ENCODE data around the gene PDCD4.
A peak's percentile ranks its signal among the peaks of the same experiment; 100 is the strongest.

The PDCD4 gene

GRCh38 chr10:110829721-110830410 is 41.9 kb upstream of the PDCD4 start:
- H3K4me1 ChIP-seq: peaks cover 0 to 16% (median 7%) of the 10 kb centered on the region in 10 experiments; a peak in 16 of 20 replicates
- no peaks in the 10 kb centered on the region for H3K36me3 ChIP-seq
- no peak for TF ChIP-seq Cebpa-rat (IDR thresholded peaks at IDR 0.05)
- no peak overlapping the region for H3K9ac ChIP-seq
- no peak overlapping the region for H3K4me2 ChIP-seq
- H3K27ac ChIP-seq: no peak overlapping the region
- H3K4me3 ChIP-seq: no peak overlapping the region
- no peaks in the 10 kb centered on the region for H4K20me1 ChIP-seq
- no peaks in the 10 kb centered on the region for H3K9me3 ChIP-seq (replicated peaks in 1 of 11)
- H3K27me3 ChIP-seq: no peaks in the 10 kb centered on the region

GRCh38 chr10:110833234-110833940 is 38.3 kb upstream of the PDCD4 start:
- Histone ChIP-seq H3K36me3 (no peaks in the 10 kb centered on the region), H3K4me1 (peaks cover 4 to 40% (median 22%) of the 10 kb centered on the region in 10 experiments; a peak in 19 of 20 replicates), H3K4me2 (no peak overlapping the region), H3K27ac (no peak overlapping the region; a peak in 1 of 22 replicates), H3K27me3 (no peaks in the 10 kb centered on the region; a peak in 1 of 22 replicates), H3K4me3 (no peak overlapping the region), H4K20me1 (no peaks in the 10 kb centered on the region), H3K9ac (no peak overlapping the region), H3K9me3 (replicated peaks in 1 of 11) (no peaks in the 10 kb centered on the region)
- no peak for TF ChIP-seq Cebpa-rat (IDR thresholded peaks at IDR 0.05)

GRCh38 chr10:110833941-110834628 is 37.6 kb upstream of the PDCD4 start:
- Histone ChIP-seq H4K20me1 (no peaks in the 10 kb centered on the region), H3K9me3 (replicated peaks in 1 of 11) (no peaks in the 10 kb centered on the region), H3K4me2 (peak overlapping the region in 8 of 11 experiments; percentile 20 to 50 (median 36); a peak in 11 of 22 replicates), H3K27me3 (no peaks in the 10 kb centered on the region; a peak in 1 of 22 replicates), H3K4me3 (no peak overlapping the region), H3K36me3 (no peaks in the 10 kb centered on the region), H3K4me1 (peaks cover 4 to 40% (median 22%) of the 10 kb centered on the region in 10 experiments; a peak in 19 of 20 replicates), H3K9ac (no peak overlapping the region), H3K27ac (peak overlapping the region in 1 of 11 experiments; percentile 11; a peak in 2 of 22 replicates)
- no peak for TF ChIP-seq Cebpa-rat (IDR thresholded peaks at IDR 0.05)

GRCh38 chr10:110834629-110835301 is 37.0 kb upstream of the PDCD4 start:
- Histone ChIP-seq H3K36me3 (no peaks in the 10 kb centered on the region), H3K4me1 (peaks cover 4 to 40% (median 22%) of the 10 kb centered on the region in 10 experiments; a peak in 19 of 20 replicates), H3K27me3 (no peaks in the 10 kb centered on the region; a peak in 1 of 22 replicates), H3K27ac (peak overlapping the region in 3 of 11 experiments; percentile 11 to 37 (median 23); a peak in 4 of 22 replicates), H3K9me3 (replicated peaks in 1 of 11) (no peaks in the 10 kb centered on the region), H3K4me2 (peak overlapping the region in 9 of 11 experiments; percentile 14 to 50 (median 32); a peak in 17 of 22 replicates), H3K9ac (no peak overlapping the region), H3K4me3 (no peak overlapping the region), H4K20me1 (no peaks in the 10 kb centered on the region)
- no peak for TF ChIP-seq Cebpa-rat (IDR thresholded peaks at IDR 0.05)

- Histone ChIP-seq H3K4me3 (no peak overlapping the region), H3K9me3 (replicated peaks in 1 of 11) (no peaks in the 10 kb centered on the region), H4K20me1 (no peaks in the 10 kb centered on the region), H3K4me1 (peaks cover 9 to 47% (median 29%) of the 10 kb centered on the region in 10 experiments), H3K4me2 (peak overlapping the region in 9 of 11 experiments; percentile 5 to 50 (median 40); a peak in 10 of 22 replicates), H3K36me3 (no peaks in the 10 kb centered on the region), H3K27me3 (no peaks in the 10 kb centered on the region; a peak in 1 of 22 replicates), H3K27ac (peak overlapping the region in 1 of 11 experiments; percentile 4; a peak in 2 of 22 replicates), H3K9ac (no peak overlapping the region)
- TF ChIP-seq Cebpa-rat (IDR thresholded peaks at IDR 0.05): no peak
Measured at GRCh38 chr10:110835841-110836240, 35.9 kb upstream of the PDCD4 start.

GRCh38 chr10:110836706-110837105 is 35.0 kb upstream of the PDCD4 start:
- Histone ChIP-seq H3K4me1 (peaks cover 17 to 56% (median 37%) of the 10 kb centered on the region in 10 experiments), H3K9ac (no peak overlapping the region), H3K4me3 (no peak overlapping the region), H4K20me1 (no peaks in the 10 kb centered on the region), H3K36me3 (no peaks in the 10 kb centered on the region), H3K27ac (no peak overlapping the region), H3K9me3 (replicated peaks in 1 of 11) (no peaks in the 10 kb centered on the region), H3K4me2 (no peak overlapping the region), H3K27me3 (no peaks in the 10 kb centered on the region; a peak in 1 of 22 replicates)
- no peak for TF ChIP-seq Cebpa-rat (IDR thresholded peaks at IDR 0.05)

GRCh38 chr10:110837418-110838171 is 34.1 kb upstream of the PDCD4 start:
- Histone ChIP-seq H3K27ac (no peak overlapping the region; a peak in 2 of 22 replicates), H3K36me3 (no peaks in the 10 kb centered on the region), H3K9me3 (replicated peaks in 1 of 11) (no peaks in the 10 kb centered on the region), H4K20me1 (no peaks in the 10 kb centered on the region), H3K9ac (no peak overlapping the region), H3K4me2 (peak overlapping the region in 3 of 11 experiments; percentile 15 to 24 (median 16); a peak in 3 of 22 replicates), H3K4me1 (peaks cover 26 to 65% (median 46%) of the 10 kb centered on the region in 10 experiments), H3K4me3 (no peak overlapping the region), H3K27me3 (no peaks in the 10 kb centered on the region; a peak in 1 of 22 replicates)
- TF ChIP-seq Cebpa-rat (IDR thresholded peaks at IDR 0.05): no peak
